DMS53 treated with DMSO at 0.1 percent for 48 hours (cell line): Measurements from ENCODE around the gene SLC9C1.

ENCODE experiments used
- DNase-seq: peaks from one replicate; lab custom pipeline; 2025; ENCODE audit not compliant: unreplicated experiment; lab: John Stamatoyannopoulos, UW

Gene SLC9C1

GRCh38 chr3:112307557-112307956, 13.5 kb upstream of the SLC9C1 start:
- DNase-seq = no peak

DNA sequence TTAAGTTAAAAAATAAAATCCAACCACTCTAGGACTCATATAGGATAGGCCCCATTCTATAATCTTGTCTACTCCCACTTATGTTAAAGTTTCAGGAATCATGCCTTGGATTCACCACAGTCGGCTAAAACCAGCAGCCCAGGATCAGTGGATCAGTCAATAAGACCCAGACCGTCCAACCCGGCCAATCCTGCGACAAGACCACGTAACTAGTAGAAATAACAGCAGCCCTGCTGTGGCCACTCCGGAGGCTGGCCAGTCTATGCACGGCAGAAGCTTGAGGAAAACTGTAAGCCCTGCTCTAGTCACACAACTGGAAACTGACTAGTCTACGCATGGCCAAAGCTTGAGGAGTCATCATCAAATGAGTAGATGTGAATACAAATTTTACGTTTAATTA, 12.8 kb upstream of the SLC9C1 start:
- DNase-seq = no peak

DNA sequence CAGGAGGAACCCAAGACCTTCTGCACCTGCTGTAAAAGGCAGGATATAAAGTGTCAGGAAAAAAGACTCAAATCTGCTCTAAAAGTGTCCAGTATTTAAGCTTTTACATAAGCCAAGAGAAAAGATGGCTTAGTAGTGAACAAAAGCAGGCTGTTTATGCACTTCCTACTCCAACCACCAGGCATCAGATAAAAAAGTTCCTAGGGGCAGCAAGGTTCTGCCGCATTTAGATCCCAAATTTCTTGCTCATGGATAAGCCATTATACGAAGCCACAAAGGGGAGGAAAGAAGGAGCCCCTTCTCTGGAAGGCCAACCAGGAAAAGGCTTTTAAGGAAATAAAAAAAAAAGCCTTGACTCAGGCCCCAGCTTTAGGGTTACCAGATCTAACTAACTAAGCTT, 10.6 kb upstream of the SLC9C1 start:
- no peak for DNase-seq

- no peak for DNase-seq
These were observed 9.8 kb upstream of the SLC9C1 start for GRCh38 chr3:112303764-112304325.

GRCh38 chr3:112302881-112303763, 9.1 kb upstream of the SLC9C1 start:
- no peak for DNase-seq

- no peak for DNase-seq
These were observed 8.3 kb upstream of the SLC9C1 start for GRCh38 chr3:112302150-112302830.

GRCh38 chr3:112298781-112299180, 4.8 kb upstream of the SLC9C1 start:
- DNase-seq = no peak

DNA sequence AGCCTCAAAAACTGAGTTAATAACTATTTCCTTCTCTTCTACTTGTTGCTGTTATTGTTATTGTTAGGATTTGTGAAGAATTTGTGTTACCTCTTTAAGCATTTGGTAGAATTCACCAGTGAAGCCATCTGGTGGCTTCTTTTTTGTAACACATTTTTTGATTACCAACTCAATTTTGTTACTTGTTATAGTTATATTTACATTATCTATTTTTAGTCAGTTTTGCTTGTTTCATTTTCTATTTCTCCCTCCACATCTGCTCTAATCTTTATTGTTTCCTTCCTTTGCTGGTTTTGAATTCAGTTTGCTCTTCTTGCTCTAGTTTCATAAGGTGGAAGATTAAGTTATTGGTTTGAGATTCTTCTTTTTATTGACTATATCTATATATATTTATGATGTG, 3.7 kb upstream of the SLC9C1 start:
- DNase-seq = no peak

GRCh38 chr3:112289011-112289410, 5.0 kb downstream of the SLC9C1 start:
- DNase-seq = no peak

DNA sequence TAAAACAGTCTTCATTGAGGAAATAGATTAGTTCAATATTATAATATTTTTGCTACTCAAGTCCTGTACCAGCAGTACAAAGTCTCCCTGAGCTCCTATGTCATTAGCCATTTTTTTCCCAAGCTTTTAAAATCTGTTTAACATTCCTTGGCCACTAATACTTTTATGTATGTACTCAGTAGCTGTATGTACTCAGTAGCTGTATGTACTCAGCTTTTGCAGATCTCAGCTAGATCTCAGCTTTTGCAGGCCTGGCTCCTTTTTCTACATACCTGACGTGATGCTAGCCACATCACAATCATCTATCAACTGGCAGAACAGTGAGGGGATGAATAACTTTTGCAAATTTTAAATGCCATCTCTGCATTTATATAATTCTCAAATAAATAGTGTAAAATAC, 13.8 kb downstream of the SLC9C1 start:
- no peak for DNase-seq

DNA sequence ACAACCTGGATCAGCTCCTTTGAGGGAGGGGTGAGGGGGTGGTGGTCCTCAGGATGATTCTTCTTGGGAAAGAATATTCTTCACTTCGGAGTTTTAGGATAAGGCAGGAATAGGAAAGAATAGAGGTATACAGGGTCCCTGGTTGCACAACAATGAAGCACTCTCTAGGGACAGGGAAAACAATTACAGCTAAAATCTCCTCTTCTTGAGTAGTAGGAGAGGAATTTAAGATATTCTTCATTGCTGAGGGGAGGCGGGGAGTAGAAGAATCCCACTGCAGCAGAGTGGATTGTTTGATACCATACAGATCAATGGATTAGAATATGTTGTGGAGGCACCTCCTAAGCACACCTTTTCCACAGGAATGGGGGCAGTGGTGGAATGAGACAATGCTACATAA, 20.5 kb downstream of the SLC9C1 start:
- no peak for DNase-seq

DNA sequence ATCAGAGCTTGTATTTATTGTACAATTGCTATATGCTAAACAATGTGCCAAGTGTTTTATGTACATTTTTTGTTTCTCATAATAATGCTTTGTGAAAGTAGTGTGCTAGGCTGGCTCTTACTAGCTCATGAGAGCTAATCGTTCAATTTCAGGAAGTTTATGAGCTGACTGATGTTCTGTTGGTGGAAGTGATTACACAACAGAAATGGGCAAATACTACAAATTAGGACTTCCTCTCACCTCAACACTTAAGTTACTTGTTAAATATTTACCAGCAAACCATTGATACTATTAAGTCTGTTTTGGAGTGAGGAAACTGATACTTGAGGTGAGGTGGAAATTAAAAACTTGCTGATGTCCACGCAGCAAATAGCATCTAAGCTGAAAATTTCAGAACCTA, 32.3 kb downstream of the SLC9C1 start:
- DNase-seq = peak; percentile 14

DNA sequence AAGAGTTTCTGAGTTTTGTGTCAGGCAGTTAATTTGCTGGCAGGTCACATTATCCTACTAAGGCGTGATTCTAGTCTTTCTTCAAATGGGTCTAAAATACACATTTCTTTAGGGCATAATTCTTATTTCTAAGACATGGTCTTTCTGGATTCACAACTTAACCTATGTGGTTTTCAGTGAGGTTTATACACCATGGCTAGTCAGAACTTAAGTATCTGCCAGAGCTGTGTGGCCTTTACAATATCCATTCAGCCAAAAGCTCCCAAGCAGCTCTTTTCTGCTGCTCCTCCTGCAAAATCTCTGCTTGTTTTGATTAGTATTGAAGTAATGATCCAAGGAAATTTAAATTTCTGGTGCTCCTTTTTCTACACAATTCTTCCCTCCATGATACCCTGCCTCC, 33.5 kb downstream of the SLC9C1 start:
- DNase-seq = no peak

GRCh38 chr3:112253301-112253971, 40.6 kb downstream of the SLC9C1 start:
- no peak for DNase-seq

DNA sequence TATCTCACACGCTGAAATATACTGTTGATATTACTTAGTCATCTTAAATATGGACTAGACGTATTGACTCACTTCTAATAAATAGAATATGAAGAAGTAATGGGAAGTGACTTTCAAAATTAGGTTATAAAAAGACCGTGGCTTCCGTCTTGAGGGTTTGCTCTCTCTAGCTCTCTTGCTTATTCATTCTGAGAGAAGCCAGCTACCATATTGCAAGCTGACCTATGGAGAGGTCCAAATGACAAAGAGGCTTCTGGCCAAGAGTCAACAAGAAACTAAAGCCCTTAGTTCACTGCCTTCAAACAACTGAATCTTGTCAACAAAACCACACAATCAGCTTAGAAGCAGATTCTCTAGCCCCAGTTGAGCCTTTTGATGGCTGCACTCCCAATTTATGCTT, 46.1 kb downstream of the SLC9C1 start:
- no peak for DNase-seq

GRCh38 chr3:112247350-112247749, 46.7 kb downstream of the SLC9C1 start:
- DNase-seq = no peak

- no peak for DNase-seq
These were observed 60.9 kb downstream of the SLC9C1 start for GRCh38 chr3:112233083-112233482.

- no peak for DNase-seq
These were observed 62.3 kb downstream of the SLC9C1 start for GRCh38 chr3:112231727-112232126.

GRCh38 chr3:112230033-112230432, 64.0 kb downstream of the SLC9C1 start:
- no peak for DNase-seq

GRCh38 chr3:112228786-112229185, 65.2 kb downstream of the SLC9C1 start:
- DNase-seq = no peak

GRCh38 chr3:112200317-112200666, 93.7 kb downstream of the SLC9C1 start:
- no peak for DNase-seq
